Liver (tissue), 3 donors: ENCODE data around the gene MOSPD3.

Source experiments
- FOXA1 ChIP-seq: IDR thresholded peaks from 2 replicates; pipeline ENCODE4 v1.6.1; 2016; ENCODE audit warnings: antibody characterized with exemption
- MAX ChIP-seq: IDR thresholded peaks from 2 replicates; pipeline ENCODE4 v1.6.1; 2016; ENCODE audit warnings: antibody characterized with exemption
- RAD21 ChIP-seq, 2 donors: IDR thresholded peaks; 2 replicates each; pipeline ENCODE4 v1.6.1; 2016; ENCODE audit warnings: antibody characterized with exemption in 2 of 2, mild to moderate bottlenecking in 2 of 2
- TF ChIP-seq, protein P1 (sequence below): fragments of 150-350 bp; IDR thresholded peaks from 2 replicates; pipeline ENCODE4 v1.5.1; 2017; ENCODE audit warnings: improper control_type of control experiment, low read depth, low read length; ENCODE audit not compliant: missing input control
- TF ChIP-seq, protein P2 (sequence below): IDR thresholded peaks from 2 replicates; pipeline ENCODE4 v1.6.1; 2016; ENCODE audit warnings: antibody characterized with exemption, mild to moderate bottlenecking
- donor health status: healthy.
- donor health status: healthy.

DNA sequence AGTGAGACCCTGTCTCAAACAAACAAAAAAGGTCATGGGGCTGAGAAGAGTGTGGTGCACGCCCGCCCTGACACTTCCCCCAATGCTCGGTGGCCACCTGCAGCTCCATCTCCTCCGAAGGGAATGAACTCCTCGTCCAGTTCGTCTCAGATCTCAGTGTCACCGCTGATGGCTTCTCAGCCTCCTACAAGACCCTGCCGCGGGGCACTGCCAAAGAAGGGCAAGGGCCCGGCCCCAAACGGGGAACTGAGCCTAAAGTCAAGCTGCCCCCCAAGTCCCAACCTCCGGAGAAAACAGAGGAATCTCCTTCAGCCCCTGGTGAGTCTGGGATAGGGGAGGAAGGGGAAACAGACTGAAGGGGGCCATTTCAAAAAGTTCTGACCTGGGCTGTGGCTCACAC lies 6.0 kb upstream of the MOSPD3 start:
- TF ChIP-seq, protein P1, sequence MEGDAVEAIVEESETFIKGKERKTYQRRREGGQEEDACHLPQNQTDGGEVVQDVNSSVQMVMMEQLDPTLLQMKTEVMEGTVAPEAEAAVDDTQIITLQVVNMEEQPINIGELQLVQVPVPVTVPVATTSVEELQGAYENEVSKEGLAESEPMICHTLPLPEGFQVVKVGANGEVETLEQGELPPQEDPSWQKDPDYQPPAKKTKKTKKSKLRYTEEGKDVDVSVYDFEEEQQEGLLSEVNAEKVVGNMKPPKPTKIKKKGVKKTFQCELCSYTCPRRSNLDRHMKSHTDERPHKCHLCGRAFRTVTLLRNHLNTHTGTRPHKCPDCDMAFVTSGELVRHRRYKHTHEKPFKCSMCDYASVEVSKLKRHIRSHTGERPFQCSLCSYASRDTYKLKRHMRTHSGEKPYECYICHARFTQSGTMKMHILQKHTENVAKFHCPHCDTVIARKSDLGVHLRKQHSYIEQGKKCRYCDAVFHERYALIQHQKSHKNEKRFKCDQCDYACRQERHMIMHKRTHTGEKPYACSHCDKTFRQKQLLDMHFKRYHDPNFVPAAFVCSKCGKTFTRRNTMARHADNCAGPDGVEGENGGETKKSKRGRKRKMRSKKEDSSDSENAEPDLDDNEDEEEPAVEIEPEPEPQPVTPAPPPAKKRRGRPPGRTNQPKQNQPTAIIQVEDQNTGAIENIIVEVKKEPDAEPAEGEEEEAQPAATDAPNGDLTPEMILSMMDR: no peak
- TF ChIP-seq, protein P2, sequence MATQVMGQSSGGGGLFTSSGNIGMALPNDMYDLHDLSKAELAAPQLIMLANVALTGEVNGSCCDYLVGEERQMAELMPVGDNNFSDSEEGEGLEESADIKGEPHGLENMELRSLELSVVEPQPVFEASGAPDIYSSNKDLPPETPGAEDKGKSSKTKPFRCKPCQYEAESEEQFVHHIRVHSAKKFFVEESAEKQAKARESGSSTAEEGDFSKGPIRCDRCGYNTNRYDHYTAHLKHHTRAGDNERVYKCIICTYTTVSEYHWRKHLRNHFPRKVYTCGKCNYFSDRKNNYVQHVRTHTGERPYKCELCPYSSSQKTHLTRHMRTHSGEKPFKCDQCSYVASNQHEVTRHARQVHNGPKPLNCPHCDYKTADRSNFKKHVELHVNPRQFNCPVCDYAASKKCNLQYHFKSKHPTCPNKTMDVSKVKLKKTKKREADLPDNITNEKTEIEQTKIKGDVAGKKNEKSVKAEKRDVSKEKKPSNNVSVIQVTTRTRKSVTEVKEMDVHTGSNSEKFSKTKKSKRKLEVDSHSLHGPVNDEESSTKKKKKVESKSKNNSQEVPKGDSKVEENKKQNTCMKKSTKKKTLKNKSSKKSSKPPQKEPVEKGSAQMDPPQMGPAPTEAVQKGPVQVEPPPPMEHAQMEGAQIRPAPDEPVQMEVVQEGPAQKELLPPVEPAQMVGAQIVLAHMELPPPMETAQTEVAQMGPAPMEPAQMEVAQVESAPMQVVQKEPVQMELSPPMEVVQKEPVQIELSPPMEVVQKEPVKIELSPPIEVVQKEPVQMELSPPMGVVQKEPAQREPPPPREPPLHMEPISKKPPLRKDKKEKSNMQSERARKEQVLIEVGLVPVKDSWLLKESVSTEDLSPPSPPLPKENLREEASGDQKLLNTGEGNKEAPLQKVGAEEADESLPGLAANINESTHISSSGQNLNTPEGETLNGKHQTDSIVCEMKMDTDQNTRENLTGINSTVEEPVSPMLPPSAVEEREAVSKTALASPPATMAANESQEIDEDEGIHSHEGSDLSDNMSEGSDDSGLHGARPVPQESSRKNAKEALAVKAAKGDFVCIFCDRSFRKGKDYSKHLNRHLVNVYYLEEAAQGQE: no peak
- no peak for TF ChIP-seq FOXA1
- TF ChIP-seq RAD21 (IDR thresholded peaks at IDR 0.05): no peak
- no peak for TF ChIP-seq MAX
